ENCODE results near the gene IFNA6.
"Not testable (repeated sequence)": the region's sequence is repeated elsewhere in the genome, so short reads cannot be mapped to it uniquely, and the experiment has no call there.

IFNA6 gene

DNA sequence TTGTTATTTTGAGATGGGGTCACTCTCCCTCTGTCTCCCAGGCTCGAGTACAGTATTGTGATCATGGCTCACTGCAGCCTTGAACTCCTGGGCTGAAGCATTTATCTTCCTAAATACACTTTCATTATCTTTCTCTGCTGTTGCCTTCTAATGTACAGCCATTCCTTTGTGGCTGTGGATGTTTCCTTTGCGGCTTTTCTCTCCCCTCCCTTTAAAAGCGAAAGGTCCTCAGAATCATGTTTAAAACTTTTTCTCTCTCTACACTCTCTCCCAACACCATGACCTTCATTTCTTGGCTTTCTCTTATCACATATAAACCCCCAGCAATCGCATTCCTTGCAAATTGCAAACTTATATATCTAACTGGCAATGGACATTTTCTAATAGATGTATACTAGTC lies 32.9 kb upstream of the IFNA6 start:
- no peak for DNase-seq (ENCODE audit: low read depth in 2 of 2)
- TF ChIP-seq CTCF (IDR thresholded peaks at IDR 0.05; ENCODE audit: low read depth, low read length) = no peak
- no peak overlapping the region for H3K4me3 ChIP-seq (replicated peaks in 1 of 2; ENCODE audit: low read depth in 2 of 2, low read length in 2 of 2)

- no peak for TF ChIP-seq CTCF (IDR thresholded peaks at IDR 0.05; ENCODE audit: low read depth, low read length)
Measured at GRCh38 chr9:21381448-21382339, 31.0 kb upstream of the IFNA6 start.

GRCh38 chr9:21371467-21371866 lies 20.8 kb upstream of the IFNA6 start:
- not testable (repeated sequence) for H3K4me3 ChIP-seq (replicated peaks in 1 of 2; ENCODE audit: low read depth in 2 of 2, low read length in 2 of 2); DNase-seq (ENCODE audit: low read depth in 2 of 2)

More at GRCh38 chr9:21381448-21382339, 31.0 kb upstream of the IFNA6 start:
- no peak for DNase-seq (ENCODE audit: low read depth in 2 of 2)
- no peak overlapping the region for H3K4me3 ChIP-seq (replicated peaks in 1 of 2; ENCODE audit: low read depth in 2 of 2, low read length in 2 of 2)

DNA sequence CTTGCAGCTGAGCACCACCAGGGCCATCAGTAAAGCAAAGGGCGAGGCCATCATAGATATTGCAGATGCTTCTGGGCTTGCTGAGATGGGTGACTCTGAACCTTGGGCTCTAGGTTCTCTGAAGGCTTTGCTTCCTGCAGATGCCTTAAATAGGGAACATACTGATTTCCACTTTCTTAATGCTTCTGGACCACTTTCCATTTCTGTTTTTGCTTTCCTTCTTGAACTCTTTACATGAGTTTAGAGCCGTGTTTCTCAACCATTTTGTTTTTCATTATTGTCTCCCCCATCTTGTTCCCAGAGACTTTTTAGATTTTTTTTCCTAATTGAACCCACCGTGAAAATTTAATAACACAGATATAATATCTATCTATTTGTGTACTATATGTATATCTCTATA lies 17.3 kb upstream of the IFNA6 start, which contains the start of gene IFNA13:
IFNA13 (minus strand) TSS at position 101 of the 400 bp plus-strand sequence; CDS start at position 54, 47 bp downstream.
- H3K4me3 ChIP-seq (replicated peaks in 1 of 2; ENCODE audit: low read depth in 2 of 2, low read length in 2 of 2) = no peak within 1 kb of the TSS
- TF ChIP-seq CTCF (IDR thresholded peaks at IDR 0.05; ENCODE audit: low read depth, low read length) = no peak
- no peak for DNase-seq (ENCODE audit: low read depth in 2 of 2)

GRCh38 chr9:21367169-21367568 lies 16.5 kb upstream of the IFNA6 start:
- not testable (repeated sequence) for DNase-seq (ENCODE audit: low read depth in 2 of 2); H3K4me3 ChIP-seq (replicated peaks in 1 of 2; ENCODE audit: low read depth in 2 of 2, low read length in 2 of 2)

- TF ChIP-seq CTCF (IDR thresholded peaks at IDR 0.05; ENCODE audit: low read depth, low read length) = no peak
- no peak for DNase-seq (ENCODE audit: low read depth in 2 of 2)
- H3K4me3 ChIP-seq (replicated peaks in 1 of 2; ENCODE audit: low read depth in 2 of 2, low read length in 2 of 2) = no peak overlapping the region
Measured at GRCh38 chr9:21362287-21362686, 11.6 kb upstream of the IFNA6 start.

GRCh38 chr9:21357479-21358460 lies 7.1 kb upstream of the IFNA6 start:
- H3K4me3 ChIP-seq (replicated peaks in 1 of 2; ENCODE audit: low read depth in 2 of 2, low read length in 2 of 2) = no peak overlapping the region
- TF ChIP-seq CTCF (IDR thresholded peaks at IDR 0.05; ENCODE audit: low read depth, low read length) = no peak
- DNase-seq (ENCODE audit: low read depth in 2 of 2) = no peak
